Left ventricle myocardium inferior (tissue), 1 donor: ENCODE measurements around the gene ABR. TPM values are rescaled to one million over a fixed set of nuclear protein-coding genes. Genes with fewer than 3 reads are reported as not detected.

Experiments
- DNase-seq: peaks from one replicate; pipeline ENCODE4 v3.0.0-alpha.2; 2020
- H3K27ac ChIP-seq: fragments of 200-600 bp; replicated peaks from 2 replicates; pipeline ENCODE4 v1.8.0; 2021
- H3K27me3 ChIP-seq: fragments of 200-600 bp; 2 replicates; pipeline ENCODE4 v1.8.0; 2021; ENCODE audit warnings: low read depth
- H3K36me3 ChIP-seq: fragments of 200-600 bp; 2 replicates; pipeline ENCODE4 v1.8.0; 2021
- H3K4me1 ChIP-seq: fragments of 200-600 bp; 2 replicates; pipeline ENCODE4 v1.8.0; 2021
- H3K4me3 ChIP-seq: fragments of 200-600 bp; 2 replicates; pipeline ENCODE4 v1.8.0; 2021; ENCODE audit warnings: mild to moderate bottlenecking, moderate library complexity
- H3K9me3 ChIP-seq: fragments of 200-600 bp; replicated peaks from 2 replicates; pipeline ENCODE4 v1.8.0; 2021
- CTCF ChIP-seq: fragments of 200-600 bp; IDR thresholded peaks from 2 replicates; pipeline ENCODE4 v1.8.0; 2021; ENCODE audit warnings: antibody characterized with exemption, mild to moderate bottlenecking, borderline replicate concordance
- intact Hi-C: fragments of 100-400 bp; cut with micrococcal nuclease; formaldehyde crosslinking; loops from one replicate; pipeline ENCODE4 v1.11.0; 2022
- total RNA-seq: library from RNA; stranded (reverse); fragmentation: NEBNext Ultra II Directional; extraction: Animal tissue kit (Norgen Biotek cat#: 25700); gene quantifications from one replicate; pipeline ENCODE4 v1.2.1, GENCODE V29; 2021
- donor health status: DM: no; HTN: yes; CAD: no; lungs with severe emphysema.

Gene ABR
- total RNA-seq, 1 donor from 2014 or later = 170 TPM

GRCh38 chr17:1010086-1010450 is 169.7 kb downstream of the ABR start:
- Histone ChIP-seq H3K9me3 (no peaks in the 10 kb centered on the region), H3K4me1 (peaks cover 76% of the 10 kb centered on the region), H3K27ac (peak overlapping the region; percentile 82), H3K27me3 (no peaks in the 10 kb centered on the region), H3K4me3 (no peak overlapping the region), H3K36me3 (peaks cover 73% of the 10 kb centered on the region)
- DNase-seq = no peak
- intact Hi-C loops = no loop called here
- TF ChIP-seq CTCF = no peak

GRCh38 chr17:1009229-1010085 is 170.3 kb downstream of the ABR start:
- no peak for DNase-seq
- Histone ChIP-seq H3K9me3 (no peaks in the 10 kb centered on the region), H3K27ac (peak overlapping the region; percentile 82), H3K36me3 (peaks cover 79% of the 10 kb centered on the region), H3K4me1 (peaks cover 82% of the 10 kb centered on the region), H3K27me3 (no peaks in the 10 kb centered on the region), H3K4me3 (no peak overlapping the region)
- intact Hi-C loops = no loop called here
- no peak for TF ChIP-seq CTCF

- Histone ChIP-seq H3K9me3 (no peaks in the 10 kb centered on the region), H3K27me3 (no peaks in the 10 kb centered on the region), H3K4me1 (peaks cover 95% of the 10 kb centered on the region), H3K36me3 (peaks cover 91% of the 10 kb centered on the region), H3K27ac (peak overlapping the region; percentile 82), H3K4me3 (peak overlapping the region; percentile 4)
- TF ChIP-seq CTCF = no peak
- intact Hi-C loops = no loop called here
- DNase-seq = peak; percentile 62
These were observed 171.6 kb downstream of the ABR start for GRCh38 chr17:1008008-1008761.

- no peak for TF ChIP-seq CTCF
- Histone ChIP-seq H3K36me3 (peaks cover 85% of the 10 kb centered on the region), H3K4me1 (peaks cover 95% of the 10 kb centered on the region), H3K27ac (peak overlapping the region; percentile 82), H3K4me3 (peak overlapping the region; percentile 4), H3K9me3 (no peaks in the 10 kb centered on the region), H3K27me3 (no peaks in the 10 kb centered on the region)
- intact Hi-C loops = no loop called here
- no peak for DNase-seq
These were observed 172.3 kb downstream of the ABR start for GRCh38 chr17:1007310-1008007.

- H3K27me3 ChIP-seq = no peaks in the 10 kb centered on the region
- H3K36me3 ChIP-seq = peaks cover 82% of the 10 kb centered on the region
- TF ChIP-seq CTCF = no peak
- DNase-seq = no peak
- peaks cover 95% of the 10 kb centered on the region for H3K4me1 ChIP-seq
- H3K9me3 ChIP-seq = no peaks in the 10 kb centered on the region
- peak overlapping the region; percentile 93 for H3K27ac ChIP-seq
- intact Hi-C loops = no loop called here
- H3K4me3 ChIP-seq = peak overlapping the region; percentile 34
These were observed 173.7 kb downstream of the ABR start for GRCh38 chr17:1006054-1006453.
